ENCODE data around the gene PPP6R2.

DNA sequence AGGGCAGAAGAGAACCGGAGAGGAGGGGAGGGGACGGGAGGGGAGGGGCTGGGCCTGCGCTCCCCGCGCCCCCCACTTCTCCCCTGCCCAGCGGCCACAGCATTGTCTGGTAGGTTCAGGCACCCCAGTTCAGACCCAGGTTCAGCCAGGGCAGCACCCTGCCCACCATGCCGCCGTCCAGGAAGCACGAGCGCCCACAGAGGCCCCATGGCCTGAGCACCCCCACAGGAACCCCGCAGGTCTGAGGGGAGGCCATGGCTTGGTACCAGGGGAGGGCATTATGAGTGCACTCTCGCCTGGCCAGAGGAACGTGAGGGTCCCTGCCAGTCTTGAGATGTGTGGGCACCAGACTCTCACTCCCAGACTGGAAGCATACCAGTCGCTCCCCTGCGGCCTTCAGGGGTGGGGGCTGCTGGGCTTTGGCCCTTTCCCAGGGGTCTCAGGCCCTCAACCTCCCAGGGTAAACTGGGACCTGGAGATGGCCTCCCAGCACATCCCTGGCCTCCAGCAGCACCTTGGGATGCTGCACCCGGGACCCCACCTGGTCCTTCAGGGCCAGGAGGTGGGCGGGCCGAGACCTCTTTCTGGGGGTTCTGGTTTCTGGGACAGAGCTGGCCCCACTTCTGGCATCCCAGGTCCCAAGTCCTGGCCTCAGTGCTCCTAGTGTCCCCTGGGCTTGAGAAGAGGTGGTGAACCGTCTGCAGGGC is 35.1 kb upstream of the PPP6R2 start:
- TF ChIP-seq POLR2A (IDR thresholded peaks at IDR 0.05; ENCODE audit: borderline replicate concordance, extremely low read depth, insufficient read depth, insufficient read length) (no peak), POLR2AphosphoS5 (IDR thresholded peaks at IDR 0.05; ENCODE audit: low read depth, low read length) (no peak), ZNF274 (IDR thresholded peaks at IDR 0.05; ENCODE audit: low read depth, low read length) (no peak), SRF (IDR thresholded peaks at IDR 0.05; ENCODE audit: low read depth) (no peak), JUND (IDR thresholded peaks at IDR 0.05) (no peak), ELF1 (IDR thresholded peaks at IDR 0.05; ENCODE audit: borderline replicate concordance, low read depth) (no peak), CEBPB (IDR thresholded peaks at IDR 0.05; ENCODE audit: low read depth) (no peak), EZH2 (IDR thresholded peaks at IDR 0.05) (no peak)
- TF ChIP-seq, protein P1, sequence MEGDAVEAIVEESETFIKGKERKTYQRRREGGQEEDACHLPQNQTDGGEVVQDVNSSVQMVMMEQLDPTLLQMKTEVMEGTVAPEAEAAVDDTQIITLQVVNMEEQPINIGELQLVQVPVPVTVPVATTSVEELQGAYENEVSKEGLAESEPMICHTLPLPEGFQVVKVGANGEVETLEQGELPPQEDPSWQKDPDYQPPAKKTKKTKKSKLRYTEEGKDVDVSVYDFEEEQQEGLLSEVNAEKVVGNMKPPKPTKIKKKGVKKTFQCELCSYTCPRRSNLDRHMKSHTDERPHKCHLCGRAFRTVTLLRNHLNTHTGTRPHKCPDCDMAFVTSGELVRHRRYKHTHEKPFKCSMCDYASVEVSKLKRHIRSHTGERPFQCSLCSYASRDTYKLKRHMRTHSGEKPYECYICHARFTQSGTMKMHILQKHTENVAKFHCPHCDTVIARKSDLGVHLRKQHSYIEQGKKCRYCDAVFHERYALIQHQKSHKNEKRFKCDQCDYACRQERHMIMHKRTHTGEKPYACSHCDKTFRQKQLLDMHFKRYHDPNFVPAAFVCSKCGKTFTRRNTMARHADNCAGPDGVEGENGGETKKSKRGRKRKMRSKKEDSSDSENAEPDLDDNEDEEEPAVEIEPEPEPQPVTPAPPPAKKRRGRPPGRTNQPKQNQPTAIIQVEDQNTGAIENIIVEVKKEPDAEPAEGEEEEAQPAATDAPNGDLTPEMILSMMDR (IDR thresholded peaks at IDR 0.05 in 2 of 3, conservative IDR thresholded peaks at IDR 0.05 in 1 of 3; ENCODE audit: borderline replicate concordance in 1 of 3, insufficient read depth in 1 of 3, low read depth in 2 of 3, low read length in 2 of 3), result no peak
- TF ChIP-seq, protein P2, sequence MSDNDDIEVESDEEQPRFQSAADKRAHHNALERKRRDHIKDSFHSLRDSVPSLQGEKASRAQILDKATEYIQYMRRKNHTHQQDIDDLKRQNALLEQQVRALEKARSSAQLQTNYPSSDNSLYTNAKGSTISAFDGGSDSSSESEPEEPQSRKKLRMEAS (IDR thresholded peaks at IDR 0.05), result no peak
- TF ChIP-seq, protein P3, sequence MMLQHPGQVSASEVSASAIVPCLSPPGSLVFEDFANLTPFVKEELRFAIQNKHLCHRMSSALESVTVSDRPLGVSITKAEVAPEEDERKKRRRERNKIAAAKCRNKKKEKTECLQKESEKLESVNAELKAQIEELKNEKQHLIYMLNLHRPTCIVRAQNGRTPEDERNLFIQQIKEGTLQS (IDR thresholded peaks at IDR 0.05), result no peak
